HFFc6 (cell line): Measurements from ENCODE around the gene THEM4. TPM values are rescaled to one million over a fixed set of nuclear protein-coding genes. Genes with fewer than 3 reads are reported as not detected.
"Not testable (repeated sequence)": the region's sequence is repeated elsewhere in the genome, so short reads cannot be mapped to it uniquely, and the experiment has no call there.

Experiments
- DNase-seq: peaks from one replicate; pipeline ENCODE4 v3.0.0-alpha.2; 2018
- H3K27ac Mint-ChIP-seq: 2 replicates; pipeline ENCODE4 v1.8.0; 2020; ENCODE audit warnings: mild to moderate bottlenecking, mixed read lengths
- H3K27me3 Mint-ChIP-seq: 2 replicates; pipeline ENCODE4 v1.8.0; 2021; ENCODE audit warnings: mild to moderate bottlenecking, moderate library complexity, mixed read lengths; ENCODE audit not compliant: insufficient read depth
- H3K36me3 Mint-ChIP-seq: 2 replicates; pipeline ENCODE4 v1.8.0; 2021; ENCODE audit warnings: low read depth, mixed read lengths
- H3K4me1 Mint-ChIP-seq: 2 replicates; pipeline ENCODE4 v1.8.0; 2020; ENCODE audit warnings: low read depth, mixed read lengths
- H3K4me3 Mint-ChIP-seq: 2 replicates; pipeline ENCODE4 v1.8.0; 2020; ENCODE audit warnings: mild to moderate bottlenecking, moderate library complexity, mixed read lengths
- H3K9me3 Mint-ChIP-seq: 2 replicates; pipeline ENCODE4 v1.8.0; 2020; ENCODE audit warnings: mild to moderate bottlenecking, mixed read lengths
- total RNA-seq, 6 experiments: library from RNA; stranded (reverse); fragmentation: NEBNext Ultra II Directional; extraction: Animal tissue kit (Norgen Biotek cat#: 25700); gene quantifications; 2 replicates in 1 of 6; 3 replicates in 5 of 6; pipeline ENCODE4 v1.2.3, GENCODE V29; 2021
- TF ChIP-seq, protein P1 (sequence below): fragments of 200-600 bp; sonication (generic); IDR thresholded peaks from 2 replicates; pipeline ENCODE4 v1.5.0; 2021; ENCODE audit warnings: antibody characterized with exemption, mild to moderate bottlenecking

THEM4 gene
- total RNA-seq, 6 experiments from 2014 or later, result 8.0 to 10.1 (median 9.3) TPM

DNA sequence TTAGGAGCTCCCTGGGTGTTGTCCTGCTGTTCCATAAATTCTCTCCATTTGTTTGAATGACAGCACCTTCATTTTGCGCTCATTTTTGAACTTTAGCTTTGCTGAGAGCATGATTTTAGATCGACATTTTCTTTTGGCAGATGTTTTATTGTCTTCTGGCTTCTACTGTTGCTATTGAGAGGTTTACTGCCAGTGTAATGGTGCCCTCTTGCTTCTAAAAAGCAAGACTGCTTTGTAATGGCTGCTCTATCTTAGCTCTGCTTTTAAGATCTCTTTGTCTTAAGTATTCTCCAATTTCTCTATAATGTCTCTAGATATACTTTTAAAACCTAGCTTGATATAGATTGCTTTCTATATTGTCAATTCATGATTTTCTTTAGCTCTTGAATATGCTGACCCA is 27.8 kb downstream of the THEM4 start:
- TF ChIP-seq, protein P1, sequence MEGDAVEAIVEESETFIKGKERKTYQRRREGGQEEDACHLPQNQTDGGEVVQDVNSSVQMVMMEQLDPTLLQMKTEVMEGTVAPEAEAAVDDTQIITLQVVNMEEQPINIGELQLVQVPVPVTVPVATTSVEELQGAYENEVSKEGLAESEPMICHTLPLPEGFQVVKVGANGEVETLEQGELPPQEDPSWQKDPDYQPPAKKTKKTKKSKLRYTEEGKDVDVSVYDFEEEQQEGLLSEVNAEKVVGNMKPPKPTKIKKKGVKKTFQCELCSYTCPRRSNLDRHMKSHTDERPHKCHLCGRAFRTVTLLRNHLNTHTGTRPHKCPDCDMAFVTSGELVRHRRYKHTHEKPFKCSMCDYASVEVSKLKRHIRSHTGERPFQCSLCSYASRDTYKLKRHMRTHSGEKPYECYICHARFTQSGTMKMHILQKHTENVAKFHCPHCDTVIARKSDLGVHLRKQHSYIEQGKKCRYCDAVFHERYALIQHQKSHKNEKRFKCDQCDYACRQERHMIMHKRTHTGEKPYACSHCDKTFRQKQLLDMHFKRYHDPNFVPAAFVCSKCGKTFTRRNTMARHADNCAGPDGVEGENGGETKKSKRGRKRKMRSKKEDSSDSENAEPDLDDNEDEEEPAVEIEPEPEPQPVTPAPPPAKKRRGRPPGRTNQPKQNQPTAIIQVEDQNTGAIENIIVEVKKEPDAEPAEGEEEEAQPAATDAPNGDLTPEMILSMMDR, result no peak
- H3K4me1 Mint-ChIP-seq, result no peaks in the 10 kb centered on the region
- DNase-seq, result no peak
- H3K9me3 Mint-ChIP-seq, result no peaks in the 10 kb centered on the region
- H3K4me3 Mint-ChIP-seq, result no peak overlapping the region
- 0 out of 2 replicates have a peak, but pooled peaks cover 4% of the 10 kb centered on the region for H3K36me3 Mint-ChIP-seq
- no peaks in the 10 kb centered on the region; the same call in 1 of the 2 replicates for H3K27me3 Mint-ChIP-seq
- H3K27ac Mint-ChIP-seq, result no peak overlapping the region

- Mint-ChIP-seq H3K36me3 (peaks cover 11% of the 10 kb centered on the region; the same call in 1 of the 2 replicates), H3K4me1 (no peaks in the 10 kb centered on the region), H3K4me3 (no peak overlapping the region), H3K27ac (no peak overlapping the region), H3K27me3 (peaks cover 2% of the 10 kb centered on the region), H3K9me3 (no peaks in the 10 kb centered on the region)
- TF ChIP-seq, protein P1, result no peak
- DNase-seq, result no peak
Measured at GRCh38 chr1:151875419-151876097, 33.8 kb downstream of the THEM4 start.

DNA sequence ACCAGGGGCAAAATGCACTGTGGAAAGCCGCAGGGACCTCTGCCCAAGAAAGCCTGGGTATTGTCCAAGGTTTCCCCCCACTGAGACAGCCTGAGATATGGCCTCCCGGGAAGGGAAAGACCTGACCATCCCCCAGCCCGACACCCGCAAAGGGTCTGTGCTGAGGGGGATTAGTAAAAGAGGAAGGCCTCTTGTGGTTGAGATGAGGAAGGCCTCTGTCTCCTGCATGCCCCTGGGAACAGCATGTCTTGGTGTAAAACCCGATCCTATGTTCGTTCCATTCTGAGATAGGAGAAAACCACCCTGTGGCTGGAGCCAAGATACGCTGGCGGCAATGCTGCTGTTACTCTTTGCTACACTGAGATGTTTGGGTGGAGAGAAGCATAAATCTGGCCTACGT is 36.5 kb downstream of the THEM4 start:
- not testable (repeated sequence) for H3K4me3 Mint-ChIP-seq, DNase-seq, H3K27ac Mint-ChIP-seq, H3K9me3 Mint-ChIP-seq, H3K4me1 Mint-ChIP-seq, H3K27me3 Mint-ChIP-seq
- H3K36me3 Mint-ChIP-seq, result peaks cover 11% of the 10 kb centered on the region; the same call in 1 of the 2 replicates

DNA sequence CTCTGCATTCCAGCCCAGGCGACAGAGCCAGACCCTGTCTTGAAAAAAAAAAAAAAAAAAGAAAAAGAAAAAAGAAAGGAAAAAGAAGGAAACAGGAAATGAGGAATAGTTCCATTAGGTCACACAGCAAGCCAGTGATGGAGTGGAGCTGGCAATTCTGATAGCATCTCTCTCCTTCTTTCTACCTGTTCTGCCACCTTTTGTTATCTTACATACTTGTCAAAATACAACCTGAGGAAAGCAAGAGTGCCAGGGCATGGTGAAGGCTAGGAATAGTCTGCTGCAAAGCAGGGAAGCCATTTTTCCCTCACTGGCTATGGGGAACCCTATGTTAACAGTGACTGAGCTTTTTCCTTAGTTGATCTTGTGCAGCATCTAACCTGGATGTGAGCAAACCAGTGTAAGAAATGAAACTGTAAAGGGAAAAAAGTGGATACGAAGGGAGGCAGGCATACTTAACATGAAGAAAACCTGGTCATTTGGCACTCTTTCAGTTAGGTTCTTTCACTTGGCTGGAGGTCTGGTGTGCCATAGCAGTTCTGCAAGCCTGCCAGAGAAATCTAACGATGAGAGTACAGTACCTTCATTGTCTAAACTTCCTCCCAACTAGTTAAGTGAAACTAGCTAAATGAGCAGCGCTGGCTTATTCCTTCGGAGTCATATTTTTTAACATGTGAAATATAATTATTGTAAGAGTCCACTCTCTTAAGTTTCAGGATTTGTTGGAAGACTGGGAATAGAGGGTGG is 37.9 kb downstream of the THEM4 start:
- Mint-ChIP-seq H3K4me3 (no peak overlapping the region), H3K27ac (no peak overlapping the region), H3K36me3 (peaks cover 6% of the 10 kb centered on the region; the same call in 1 of the 2 replicates), H3K9me3 (no peaks in the 10 kb centered on the region), H3K27me3 (peaks cover 2% of the 10 kb centered on the region; the same call in 1 of the 2 replicates), H3K4me1 (peaks cover 14% of the 10 kb centered on the region)
- TF ChIP-seq, protein P1, result no peak
- DNase-seq, result no peak

- H3K27ac Mint-ChIP-seq, result peak overlapping the region; percentile 61; the same call in 1 of the 2 replicates
- H3K4me3 Mint-ChIP-seq, result no peak overlapping the region
- H3K4me1 Mint-ChIP-seq, result peaks cover 14% of the 10 kb centered on the region
- H3K36me3 Mint-ChIP-seq, result no peaks in the 10 kb centered on the region
- H3K27me3 Mint-ChIP-seq, result peaks cover 12% of the 10 kb centered on the region
- no peak for DNase-seq
- TF ChIP-seq, protein P1, result no peak
- no peaks in the 10 kb centered on the region for H3K9me3 Mint-ChIP-seq
Measured at GRCh38 chr1:151868486-151868885, 40.8 kb downstream of the THEM4 start.
